Stimulated activated CD4-positive, alpha-beta T cell treated with anti-CD3 and anti-CD28 coated beads, Interleukin-1b, Interleukin-23, amount 100 ng/mL, for 48 hours (primary cell): ENCODE measurements around the gene TNP2.
"Not testable (repeated sequence)": the region's sequence is repeated elsewhere in the genome, so short reads cannot be mapped to it uniquely, and the experiment has no call there.

Source experiments
- DNase-seq: peaks from one replicate; pipeline ENCODE4 v3.0.0-alpha.2; 2020

Gene TNP2

GRCh38 chr16:11239644-11240632, 29.2 kb downstream of the TNP2 start:
- no peak for DNase-seq

- DNase-seq: no peak
Measured at GRCh38 chr16:11238272-11239202, 30.6 kb downstream of the TNP2 start.

GRCh38 chr16:11236461-11237254, 32.5 kb downstream of the TNP2 start:
- DNase-seq: no peak

- no peak for DNase-seq
Measured at GRCh38 chr16:11235703-11235991, 33.5 kb downstream of the TNP2 start.

- DNase-seq: no peak
Measured at GRCh38 chr16:11234884-11235702, 34.0 kb downstream of the TNP2 start.

- DNase-seq: peak; percentile 90
Measured at GRCh38 chr16:11233727-11234376, 35.3 kb downstream of the TNP2 start.

- peak; percentile 95 for DNase-seq
Measured at GRCh38 chr16:11232852-11233726, 36.0 kb downstream of the TNP2 start.

GRCh38 chr16:11232302-11232851, 36.7 kb downstream of the TNP2 start:
- DNase-seq: no peak

- no peak for DNase-seq
Measured at GRCh38 chr16:11231367-11231970, 37.7 kb downstream of the TNP2 start.

GRCh38 chr16:11229906-11230305, 39.2 kb downstream of the TNP2 start:
- DNase-seq: no peak

- no peak for DNase-seq
Measured at GRCh38 chr16:11229432-11229831, 39.7 kb downstream of the TNP2 start.

GRCh38 chr16:11225677-11226549, 43.2 kb downstream of the TNP2 start:
- no peak for DNase-seq

- DNase-seq: peak; percentile 93
Measured at GRCh38 chr16:11224894-11225676, 44.0 kb downstream of the TNP2 start.

- DNase-seq: peak; percentile 81
Measured at GRCh38 chr16:11224096-11224893, 44.8 kb downstream of the TNP2 start.

GRCh38 chr16:11220507-11220906, 48.6 kb downstream of the TNP2 start:
- not testable (repeated sequence) for DNase-seq

GRCh38 chr16:11219178-11219577, 49.9 kb downstream of the TNP2 start:
- no peak for DNase-seq

GRCh38 chr16:11218604-11218962, 50.5 kb downstream of the TNP2 start:
- DNase-seq: no peak
